Measurements from ENCODE around the gene MAN1A1.

The MAN1A1 gene

GRCh38 chr6:119264854-119265397, 84.6 kb downstream of the MAN1A1 start:
- no peak for DNase-seq

GRCh38 chr6:119262612-119263011, 86.9 kb downstream of the MAN1A1 start:
- DNase-seq: no peak

GRCh38 chr6:119261944-119262284, 87.6 kb downstream of the MAN1A1 start:
- DNase-seq: no peak

GRCh38 chr6:119259027-119259426, 90.5 kb downstream of the MAN1A1 start:
- no peak for DNase-seq

DNA sequence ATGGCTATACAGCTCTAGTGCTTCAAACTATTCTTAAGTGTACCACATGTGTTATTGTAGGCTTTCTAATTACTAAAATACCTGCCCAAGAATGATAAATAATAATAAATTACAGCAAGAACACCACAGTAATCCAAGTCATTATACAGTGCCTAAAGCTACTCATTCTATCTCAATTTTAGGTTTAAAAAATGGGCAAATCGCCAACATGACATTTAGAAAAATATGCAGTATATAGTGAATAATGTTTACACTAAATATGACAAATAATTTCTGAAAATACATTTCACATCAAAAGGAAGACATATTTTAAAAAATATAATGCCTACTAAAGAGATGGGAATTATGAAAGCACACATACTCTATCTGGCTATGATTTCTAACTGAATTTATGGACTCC, 91.8 kb downstream of the MAN1A1 start:
- no peak for DNase-seq

DNA sequence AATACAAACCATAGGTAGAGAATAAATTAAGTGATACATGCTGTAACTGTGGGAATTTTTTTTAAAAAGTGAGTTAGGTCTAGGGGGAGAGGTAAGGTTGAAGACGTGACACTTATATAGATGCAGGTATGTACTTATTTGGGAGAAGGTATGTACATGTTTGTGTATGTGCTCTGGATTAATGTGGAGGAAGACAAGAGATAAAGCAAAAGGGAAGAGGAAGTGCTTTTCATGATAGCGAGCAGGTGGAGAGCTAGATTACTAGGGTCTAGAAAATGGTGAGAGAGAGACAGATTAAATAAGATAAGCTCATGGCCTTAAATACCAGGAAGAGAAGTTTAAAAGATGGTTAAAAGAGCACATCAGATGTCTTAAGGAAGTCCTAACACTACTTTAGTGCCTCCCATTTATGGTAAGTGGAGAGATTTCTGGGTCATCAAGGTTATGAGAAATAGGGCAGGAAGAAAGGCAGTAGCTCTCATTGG, 92.5 kb downstream of the MAN1A1 start:
- DNase-seq: no peak

DNA sequence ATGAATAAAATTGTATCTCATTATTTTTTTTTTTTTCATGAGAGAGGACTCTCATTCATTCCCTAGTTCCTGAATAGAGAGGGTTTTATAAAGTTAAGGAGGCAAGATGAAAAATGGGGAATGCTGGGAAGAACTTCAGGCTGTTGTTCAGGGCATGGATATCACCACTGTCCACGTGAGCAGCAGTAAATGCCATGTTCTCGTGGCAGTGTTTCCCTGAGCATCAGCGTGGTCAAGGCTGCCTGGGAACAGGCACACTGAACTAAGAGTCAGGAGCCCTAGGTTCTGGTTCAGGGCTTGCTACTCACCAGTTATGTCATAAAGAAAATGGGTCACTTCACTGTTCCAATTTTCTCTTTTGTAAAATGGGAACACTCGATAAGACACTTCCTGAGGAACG, 93.2 kb downstream of the MAN1A1 start:
- no peak for DNase-seq

DNA sequence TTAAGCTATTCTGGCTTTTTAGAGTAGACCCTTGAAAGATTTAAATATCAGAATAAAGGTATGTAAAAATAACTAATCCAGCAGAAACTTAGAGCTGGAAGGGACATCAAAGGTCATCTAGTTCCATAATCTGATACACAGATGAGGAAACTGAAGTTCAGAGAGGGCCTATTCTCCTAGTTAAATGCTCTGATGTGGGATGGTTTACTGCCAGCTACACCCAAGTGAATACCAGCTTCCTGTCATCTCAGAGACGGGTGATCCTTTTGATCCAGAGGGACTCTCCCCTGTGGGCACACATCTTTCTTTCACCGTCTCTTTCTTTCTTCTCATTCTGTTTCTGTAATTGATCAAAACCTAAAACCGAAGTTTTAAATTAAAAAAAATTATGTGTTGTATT, 94.1 kb downstream of the MAN1A1 start:
- DNase-seq: no peak

GRCh38 chr6:119250036-119250435, 99.5 kb downstream of the MAN1A1 start:
- no peak for DNase-seq

- DNase-seq: no peak
Observed at GRCh38 chr6:119249319-119249718, 100.2 kb downstream of the MAN1A1 start.

DNA sequence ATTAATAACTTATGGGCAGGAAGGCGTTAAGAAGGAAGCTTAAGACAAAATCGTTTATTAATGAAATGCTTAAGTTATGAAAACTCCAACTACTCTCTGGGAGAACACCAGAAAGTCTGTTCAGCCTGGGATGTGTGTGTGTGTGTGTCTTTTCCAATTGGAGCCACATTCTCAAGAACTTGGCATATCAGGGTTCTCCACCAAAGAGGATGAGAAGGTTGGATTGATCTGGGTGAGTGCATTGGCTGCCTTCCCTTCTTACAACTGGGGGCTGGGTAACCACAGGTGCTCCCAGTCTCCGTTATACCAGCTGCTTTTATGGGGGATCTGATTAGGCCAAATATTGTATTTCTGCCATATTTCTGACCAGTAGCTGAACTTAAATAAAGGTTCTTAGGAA, 102.1 kb downstream of the MAN1A1 start:
- no peak for DNase-seq

- DNase-seq: no peak
Observed at GRCh38 chr6:119243657-119244056, 105.9 kb downstream of the MAN1A1 start.

GRCh38 chr6:119243037-119243436, 106.5 kb downstream of the MAN1A1 start:
- no peak for DNase-seq

DNA sequence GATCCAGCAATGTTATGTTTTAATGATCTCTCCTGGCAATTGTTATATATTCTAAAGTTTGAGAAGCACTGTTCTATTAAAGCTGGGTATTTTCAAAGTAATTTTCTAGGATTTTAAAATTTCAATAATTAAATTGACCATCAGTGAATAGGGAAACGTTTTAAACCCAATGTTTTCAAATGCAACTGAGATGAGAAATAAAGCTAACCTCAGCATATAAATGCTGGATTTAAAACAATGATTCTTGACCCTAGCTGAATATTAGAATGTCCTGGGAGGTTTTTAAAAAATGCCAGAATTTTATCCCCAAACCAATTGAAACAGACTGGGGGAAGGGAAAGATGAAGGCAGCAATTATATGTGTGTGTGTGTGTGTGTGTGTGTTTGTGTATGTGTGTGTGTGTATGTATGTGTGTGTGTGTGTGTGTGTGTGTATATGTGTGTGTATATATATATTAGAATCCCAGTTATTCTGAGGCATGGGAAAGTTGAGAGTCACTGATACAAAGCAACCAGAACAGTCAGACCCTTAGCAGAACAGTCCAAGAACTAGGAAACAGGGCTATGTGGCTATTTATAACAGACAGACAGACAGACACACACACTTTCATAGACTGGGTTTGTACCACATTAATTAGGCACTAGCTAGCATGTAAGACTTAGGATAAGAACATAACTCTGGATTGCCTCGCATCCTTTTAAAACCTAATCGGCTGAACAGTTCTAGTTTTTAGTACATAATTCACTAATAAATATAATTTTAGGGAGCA, 107.8 kb downstream of the MAN1A1 start:
- DNase-seq: no peak

DNA sequence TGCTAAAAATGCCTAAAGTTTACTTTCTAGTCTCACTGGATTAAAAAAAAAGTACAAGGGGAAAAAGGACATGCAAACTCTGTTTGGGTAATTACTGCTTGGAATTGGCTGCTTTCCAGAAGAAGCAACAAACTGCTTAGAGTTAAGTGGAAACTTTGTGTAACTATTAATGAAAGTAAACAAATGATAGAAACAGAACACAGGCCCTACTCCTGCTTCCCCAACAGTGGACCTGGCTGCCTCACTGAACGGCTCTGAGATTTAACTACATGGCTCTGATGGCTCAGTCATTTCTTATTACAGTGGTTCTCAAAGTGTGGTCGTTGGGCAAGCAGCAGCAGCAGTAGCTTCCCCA, 108.5 kb downstream of the MAN1A1 start:
- no peak for DNase-seq

DNA sequence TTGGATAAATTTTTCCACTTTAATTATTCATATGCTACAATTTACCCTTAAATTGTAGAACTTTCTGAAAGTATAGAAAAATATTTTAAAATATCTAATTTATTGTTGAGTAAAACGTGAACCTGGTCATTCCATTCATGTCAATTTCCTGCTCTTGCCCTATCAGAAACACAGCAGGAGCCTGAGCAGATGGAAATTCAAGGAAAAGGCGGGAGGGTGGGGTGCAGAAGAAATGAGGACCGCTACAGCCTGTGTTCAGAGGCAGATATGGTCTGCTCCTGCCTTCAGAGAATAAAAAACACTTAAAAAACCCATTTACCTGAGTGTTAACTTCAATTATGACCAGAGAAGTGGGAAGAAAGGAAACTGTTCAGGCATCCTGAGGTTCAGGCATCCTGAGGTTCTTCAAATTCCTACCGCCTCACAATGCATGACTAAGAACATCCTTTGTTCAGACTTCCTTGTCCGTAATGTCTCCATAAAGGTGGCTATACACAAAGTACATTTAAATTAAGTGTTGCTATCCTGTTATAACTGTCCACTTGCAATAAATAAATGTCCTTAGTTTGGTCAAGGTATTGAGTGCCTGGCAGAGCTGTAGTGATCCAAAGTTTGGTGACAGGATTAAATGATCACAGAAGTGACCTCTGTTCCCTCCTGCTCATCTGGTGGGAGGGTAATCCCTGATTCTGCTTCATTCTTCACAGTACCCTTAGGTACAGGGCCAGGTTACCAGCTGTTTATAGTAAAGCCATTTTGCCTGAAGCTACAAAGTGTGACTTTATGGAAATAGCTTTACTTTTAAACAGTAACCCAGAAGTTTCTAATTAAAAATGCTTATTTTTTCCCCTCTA, 109.1 kb downstream of the MAN1A1 start:
- no peak for DNase-seq

DNA sequence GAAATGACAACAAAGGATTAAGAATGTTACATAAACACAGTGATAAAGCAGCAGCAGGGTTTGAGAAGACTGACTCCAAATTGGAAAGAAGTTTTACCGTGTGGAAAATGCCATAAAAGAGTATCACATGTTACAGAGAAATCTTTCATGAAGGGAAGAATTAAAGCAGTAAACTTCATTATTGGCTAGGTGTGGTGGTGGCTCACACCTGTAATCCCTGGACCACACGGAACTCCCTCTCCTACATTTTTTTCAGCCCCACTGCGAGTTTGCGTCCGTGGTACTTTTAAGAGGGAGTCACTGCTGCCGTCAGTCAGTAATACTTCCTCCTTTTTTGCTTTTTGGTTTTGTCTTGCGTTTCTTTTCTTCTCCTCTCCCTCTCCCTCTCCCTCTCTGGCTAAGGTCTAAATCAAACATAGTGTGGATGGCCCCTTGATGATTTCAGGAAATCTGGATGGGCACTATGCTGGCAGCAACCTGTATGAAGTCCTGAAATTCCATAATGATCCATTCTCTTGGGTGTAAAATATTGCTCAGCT, 112.3 kb downstream of the MAN1A1 start:
- DNase-seq: no peak

DNA sequence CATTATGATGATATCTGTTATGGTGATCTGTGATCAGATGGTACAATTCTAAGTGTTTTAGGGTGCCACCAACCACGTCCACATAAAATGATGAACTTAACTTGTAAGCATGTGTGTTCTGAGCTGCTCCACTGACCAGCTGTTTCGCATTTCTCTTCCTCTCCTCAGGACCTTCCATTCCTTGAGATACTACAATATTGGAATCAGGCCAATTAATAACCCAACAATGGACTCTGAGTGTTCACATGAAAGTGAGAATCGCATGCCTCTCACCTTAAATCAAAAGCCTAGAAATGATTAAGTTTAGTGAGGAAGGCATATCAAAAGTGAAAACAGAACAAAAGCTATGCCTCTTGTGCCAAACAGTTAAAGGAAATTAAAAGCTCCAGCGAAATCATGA, 114.6 kb downstream of the MAN1A1 start:
- DNase-seq: no peak

DNA sequence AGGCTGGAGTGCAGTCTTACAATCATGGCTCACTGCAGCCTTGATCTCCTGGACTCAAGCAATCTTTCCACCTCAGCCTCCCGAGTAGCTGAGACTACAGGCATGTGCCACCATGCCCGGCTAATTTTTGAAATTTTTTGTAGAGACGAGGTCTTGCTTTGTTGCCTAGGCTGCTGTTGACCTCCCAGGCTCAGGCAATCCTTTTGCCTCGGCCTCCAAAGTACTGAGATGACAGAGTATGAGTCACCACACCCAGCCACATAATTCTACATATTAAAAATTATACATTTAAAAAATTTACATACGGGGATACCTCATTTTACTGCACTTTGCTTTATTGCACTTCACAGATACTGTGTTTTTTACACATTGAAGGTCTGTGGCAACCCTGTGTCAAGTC, 115.1 kb downstream of the MAN1A1 start:
- DNase-seq: no peak

GRCh38 chr6:119233312-119233984, 116.1 kb downstream of the MAN1A1 start:
- no peak for DNase-seq

DNA sequence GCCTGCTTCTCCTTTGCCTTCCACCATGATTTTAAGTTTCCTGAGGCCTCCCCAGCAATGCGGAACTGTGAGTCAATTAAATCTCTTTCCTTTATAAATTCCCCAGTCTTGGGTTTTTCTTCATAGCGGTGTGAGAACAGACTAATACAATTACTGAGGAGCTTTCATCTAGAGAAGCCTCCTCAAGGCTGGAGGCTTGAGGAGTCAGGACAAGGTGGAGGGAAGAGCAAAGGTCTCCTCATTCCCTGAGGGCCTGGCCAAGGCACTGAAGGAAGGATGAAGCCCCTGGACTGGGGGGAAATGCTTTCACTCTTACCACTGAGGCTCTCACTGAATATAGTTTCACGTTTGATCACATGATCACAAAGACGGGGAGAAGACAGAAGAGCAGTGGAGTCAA, 118.2 kb downstream of the MAN1A1 start:
- no peak for DNase-seq

DNA sequence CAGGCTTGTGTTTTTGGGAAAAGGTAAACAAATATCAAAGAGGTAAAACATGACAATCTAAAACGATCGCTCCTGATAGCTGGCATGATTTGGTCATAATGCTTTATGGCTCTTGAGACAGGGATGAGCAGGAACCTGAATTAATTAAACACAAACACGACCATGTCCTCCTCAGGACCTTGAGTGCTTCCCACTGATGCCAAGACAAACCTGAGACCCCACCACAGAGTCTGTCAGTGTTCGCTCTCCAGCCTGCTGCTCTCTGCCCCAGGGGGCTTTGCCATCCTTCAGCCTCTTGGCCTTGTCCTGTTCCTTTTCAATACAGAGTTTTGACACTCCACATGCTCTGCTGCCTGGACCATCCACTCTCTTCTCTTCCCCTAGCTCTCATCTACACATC, 119.4 kb downstream of the MAN1A1 start:
- no peak for DNase-seq

GRCh38 chr6:119227377-119227776, 122.2 kb downstream of the MAN1A1 start:
- no peak for DNase-seq

Measured in T1000 (cell line).